Measurements from ENCODE around the gene NSG1.

DNA sequence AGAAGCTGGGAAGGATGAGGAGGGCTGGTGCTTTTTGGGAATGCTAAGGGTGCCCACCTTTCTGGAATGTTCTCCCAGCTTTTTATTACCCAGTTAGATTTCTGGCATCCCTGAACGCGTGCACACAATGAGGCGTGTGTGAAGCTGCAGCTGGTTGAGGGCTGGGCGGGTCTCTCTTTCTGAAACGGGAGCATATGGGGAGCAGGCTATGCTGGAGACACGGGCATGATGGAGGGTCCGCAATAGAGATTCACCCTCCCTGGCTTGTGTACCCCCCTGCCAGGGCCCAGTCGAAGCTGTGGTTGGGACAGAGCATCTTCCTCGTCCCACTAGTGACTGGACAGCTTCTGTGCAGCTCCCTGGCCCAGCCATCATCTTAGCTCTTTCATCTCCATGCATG, 8.5 kb downstream of the NSG1 start:
- TF ChIP-seq, protein P1, sequence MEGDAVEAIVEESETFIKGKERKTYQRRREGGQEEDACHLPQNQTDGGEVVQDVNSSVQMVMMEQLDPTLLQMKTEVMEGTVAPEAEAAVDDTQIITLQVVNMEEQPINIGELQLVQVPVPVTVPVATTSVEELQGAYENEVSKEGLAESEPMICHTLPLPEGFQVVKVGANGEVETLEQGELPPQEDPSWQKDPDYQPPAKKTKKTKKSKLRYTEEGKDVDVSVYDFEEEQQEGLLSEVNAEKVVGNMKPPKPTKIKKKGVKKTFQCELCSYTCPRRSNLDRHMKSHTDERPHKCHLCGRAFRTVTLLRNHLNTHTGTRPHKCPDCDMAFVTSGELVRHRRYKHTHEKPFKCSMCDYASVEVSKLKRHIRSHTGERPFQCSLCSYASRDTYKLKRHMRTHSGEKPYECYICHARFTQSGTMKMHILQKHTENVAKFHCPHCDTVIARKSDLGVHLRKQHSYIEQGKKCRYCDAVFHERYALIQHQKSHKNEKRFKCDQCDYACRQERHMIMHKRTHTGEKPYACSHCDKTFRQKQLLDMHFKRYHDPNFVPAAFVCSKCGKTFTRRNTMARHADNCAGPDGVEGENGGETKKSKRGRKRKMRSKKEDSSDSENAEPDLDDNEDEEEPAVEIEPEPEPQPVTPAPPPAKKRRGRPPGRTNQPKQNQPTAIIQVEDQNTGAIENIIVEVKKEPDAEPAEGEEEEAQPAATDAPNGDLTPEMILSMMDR (conservative IDR thresholded peaks at IDR 0.05; ENCODE audit: low read length), result no peak
- no peak for TF ChIP-seq EZH2phosphoT487 (IDR thresholded peaks at IDR 0.05; ENCODE audit: borderline replicate concordance)
